ENCODE results near the gene OR5I1.
A peak's percentile ranks its signal among the peaks of the same experiment; 100 is the strongest.
"Not testable (repeated sequence)": the region's sequence is repeated elsewhere in the genome, so short reads cannot be mapped to it uniquely, and the experiment has no call there.

Gene OR5I1

GRCh38 chr11:55936300-55936699 lies at the start of gene OR5I1:
TSS of gene OR5I1 (minus strand) at chr11:55936400. CDS start at chr11:55936400, 0 bp downstream.
- DNase-seq = no peak
- intact Hi-C loops (cut with DNase I) = no loop called here

GRCh38 chr11:55970935-55971334 lies 34.7 kb upstream of the OR5I1 start:
- intact Hi-C loops (cut with DNase I) = no loop called here
- DNase-seq = no peak

GRCh38 chr11:55969845-55970244 lies 33.6 kb upstream of the OR5I1 start, which contains the start of gene OR10AG1:
TSS of gene OR10AG1 (minus strand) at chr11:55969945. CDS start at chr11:55969907, 38 bp downstream.
- intact Hi-C loops (cut with DNase I) = no loop called here
- no peak for DNase-seq

GRCh38 chr11:55967914-55968313 lies 31.7 kb upstream of the OR5I1 start:
- intact Hi-C loops (cut with DNase I) = no loop called here
- no peak for DNase-seq

GRCh38 chr11:55966391-55966790 lies 30.2 kb upstream of the OR5I1 start:
- no peak for DNase-seq
- intact Hi-C loops (cut with DNase I) = no loop called here

GRCh38 chr11:55956521-55956920 lies 20.3 kb upstream of the OR5I1 start:
- no peak for DNase-seq
- intact Hi-C loops (cut with DNase I) = no loop called here

- no peak for DNase-seq
- intact Hi-C loops (cut with DNase I) = no loop called here
Measured at GRCh38 chr11:55949330-55949729, 13.1 kb upstream of the OR5I1 start.

GRCh38 chr11:55942785-55943392 lies 6.7 kb upstream of the OR5I1 start:
- peak in 5 of 42 donors; percentile 2 to 39 (median 5) for DNase-seq
- intact Hi-C loops (cut with DNase I) = no loop called here

- no peak for DNase-seq
- intact Hi-C loops (cut with DNase I) = no loop called here
Measured at GRCh38 chr11:55920537-55920936, 15.7 kb downstream of the OR5I1 start.

- no peak for DNase-seq
- intact Hi-C loops (cut with DNase I) = no loop called here
Measured at GRCh38 chr11:55914482-55914881, 21.7 kb downstream of the OR5I1 start, which contains the start of gene OR5W2. TSS of gene OR5W2 (minus strand) at chr11:55914582. CDS start at chr11:55914582, 0 bp downstream.

GRCh38 chr11:55902308-55902707 lies 33.9 kb downstream of the OR5I1 start:
- DNase-seq = no peak
- intact Hi-C loops (cut with DNase I) = no loop called here

- intact Hi-C loops (cut with DNase I) = no loop called here
- DNase-seq = no peak
Measured at GRCh38 chr11:55895216-55895615, 41.0 kb downstream of the OR5I1 start.

- DNase-seq; intact Hi-C loops (cut with DNase I): not testable (repeated sequence)
Measured at GRCh38 chr11:55885481-55885880, 50.7 kb downstream of the OR5I1 start.
